GM18526 (cell line): Measurements from ENCODE around the gene HOXA7.

Experiments used
- POLR2A ChIP-seq: IDR thresholded peaks from 3 replicates; pipeline ENCODE4 v1.6.1; 2011; ENCODE audit not compliant: insufficient read length; ENCODE audit errors: extremely low read depth

The HOXA7 gene

DNA sequence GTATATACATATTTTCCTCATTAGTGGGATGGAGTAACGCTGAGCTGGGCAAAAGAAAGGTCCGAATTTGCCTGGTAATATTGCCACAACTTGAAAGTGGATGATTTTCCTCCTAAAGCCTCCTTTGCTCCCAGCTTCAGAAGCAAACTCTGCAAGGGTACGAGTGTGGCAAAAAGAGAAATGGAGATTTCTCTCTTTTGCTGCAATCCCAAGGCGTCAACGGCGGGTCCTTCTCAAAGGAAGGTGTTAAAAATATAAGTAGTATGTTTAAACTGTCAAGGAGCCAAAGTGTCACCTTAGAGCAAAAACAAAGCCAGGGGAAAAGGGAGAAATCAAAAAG is 41.6 kb downstream of the HOXA7 start:
- no peak for TF ChIP-seq POLR2A

DNA sequence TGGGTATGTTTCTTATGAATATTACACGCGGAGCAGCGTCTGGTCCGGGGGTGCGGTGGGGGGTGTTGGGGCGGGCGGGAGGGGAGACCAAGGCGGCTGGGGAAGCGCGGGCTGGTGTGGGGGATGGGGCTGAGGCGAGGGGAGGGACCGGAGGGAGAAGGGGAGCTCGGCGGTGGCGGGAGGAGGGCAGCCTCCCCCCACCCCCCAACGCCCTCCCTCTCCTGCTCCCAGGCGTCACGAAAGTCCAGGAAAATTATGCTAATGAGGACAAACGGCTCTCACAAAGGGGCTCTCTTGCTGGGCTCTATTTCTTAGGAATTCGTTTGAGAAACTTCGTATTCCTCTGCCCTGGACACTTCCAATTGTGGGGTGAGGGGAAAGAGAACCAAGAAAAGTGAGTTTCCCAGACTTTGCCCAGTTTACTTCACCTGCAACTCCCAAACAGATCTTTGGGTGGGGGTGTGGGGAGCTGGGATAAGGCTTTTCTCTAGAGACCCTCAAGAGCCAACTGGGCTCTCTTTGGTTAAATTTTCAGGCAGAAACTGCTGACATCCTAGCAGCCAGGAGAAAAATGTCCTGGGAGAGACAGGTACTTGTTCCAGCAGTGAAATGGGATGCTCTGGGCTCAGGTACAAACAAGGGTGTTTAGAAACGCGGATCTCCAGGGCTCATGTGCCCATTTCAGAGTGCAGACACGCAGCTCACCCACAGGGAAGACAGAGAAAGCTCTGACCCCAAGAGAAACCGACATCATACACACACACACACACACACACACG is 42.3 kb downstream of the HOXA7 start:
- no peak for TF ChIP-seq POLR2A

DNA sequence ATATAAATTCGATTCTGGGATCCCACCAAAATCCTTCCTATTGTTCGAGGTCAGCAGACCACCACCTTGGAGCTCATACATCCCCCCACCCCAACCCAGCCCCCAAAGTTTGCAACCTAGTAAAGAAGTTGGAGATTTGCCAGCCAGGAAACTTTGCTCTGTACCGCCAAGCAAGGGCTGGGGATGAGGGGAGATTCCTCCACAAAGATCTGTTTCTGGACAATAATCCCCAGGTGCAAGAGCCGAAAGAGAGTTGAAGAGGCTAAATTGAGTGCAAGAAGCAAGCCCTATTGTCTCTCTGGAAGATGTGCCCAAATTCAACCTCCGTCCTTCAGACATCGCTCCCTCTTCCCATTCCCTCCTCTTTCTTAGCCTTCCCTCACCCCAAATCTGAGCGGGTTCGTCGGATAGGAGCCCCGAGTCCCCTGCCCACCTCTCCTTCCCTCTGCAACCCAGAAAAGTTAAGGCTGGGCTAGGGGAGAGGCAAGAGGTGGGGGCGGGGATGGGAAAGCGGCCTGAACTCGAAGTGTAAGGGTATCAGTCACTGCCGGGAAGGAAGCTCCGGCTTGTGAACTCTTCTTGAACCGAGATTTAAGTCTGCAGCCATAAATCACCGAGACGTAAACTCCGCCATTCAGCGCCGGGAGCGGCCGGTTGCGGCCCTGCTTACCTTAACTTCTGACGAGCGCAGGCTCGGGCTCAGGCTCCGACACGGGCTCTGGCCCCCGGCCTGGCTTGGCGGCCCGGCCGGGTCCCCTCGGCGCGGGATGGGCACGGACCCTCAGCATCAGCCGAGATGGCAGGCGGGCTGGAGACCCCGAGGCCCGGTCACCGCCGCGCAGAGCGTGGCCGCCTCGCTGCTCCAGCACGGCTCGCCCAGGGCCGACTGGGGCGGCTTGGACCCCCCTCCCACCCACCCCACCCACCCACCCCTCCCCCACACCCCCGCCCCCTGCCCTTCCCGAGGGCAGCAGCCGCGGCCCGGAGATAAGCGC is 43.2 kb downstream of the HOXA7 start:
- TF ChIP-seq POLR2A, result no peak

DNA sequence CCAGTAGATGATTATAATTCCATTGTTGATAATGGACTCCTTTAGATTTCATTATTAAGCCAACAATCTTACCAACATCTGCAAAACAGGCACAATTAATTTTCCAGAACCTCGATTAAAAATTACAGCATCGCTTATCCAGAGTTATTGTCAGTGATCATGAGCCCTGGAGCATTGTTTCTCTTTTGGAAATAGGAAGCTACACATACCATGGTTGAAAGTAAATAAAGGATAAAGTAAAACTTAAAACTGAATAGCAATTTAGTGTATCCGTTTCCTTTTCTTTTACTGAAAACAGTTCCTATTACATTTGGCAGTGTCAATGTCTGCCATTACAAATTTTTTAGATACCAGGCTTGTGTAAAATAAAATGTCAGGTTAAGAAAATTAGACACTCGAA is 44.1 kb downstream of the HOXA7 start:
- TF ChIP-seq POLR2A, result no peak

DNA sequence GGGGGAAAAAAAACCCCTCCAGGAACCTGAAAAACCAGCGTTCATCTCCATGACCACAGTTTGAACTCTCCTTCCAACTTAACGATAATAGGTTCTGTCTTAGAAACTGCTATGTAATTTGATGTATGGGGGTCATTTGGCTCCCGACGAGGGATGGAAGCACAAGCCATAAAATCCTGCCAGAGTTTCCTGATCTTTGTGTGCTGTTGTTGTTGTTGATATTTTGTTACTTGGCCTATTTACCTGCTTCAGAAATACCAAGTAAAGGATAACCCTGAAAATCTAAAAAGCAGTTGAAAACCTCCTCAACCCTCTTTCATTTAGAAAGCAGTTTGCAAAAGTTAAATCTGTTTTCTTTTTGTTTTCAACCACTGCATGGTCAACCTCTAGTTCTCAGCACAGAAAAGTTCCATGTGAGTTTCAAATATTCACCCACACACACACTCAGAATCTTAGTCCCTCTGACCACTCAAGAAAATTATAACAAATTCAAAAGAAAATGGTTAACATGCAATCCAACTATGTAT is 44.7 kb downstream of the HOXA7 start:
- no peak for TF ChIP-seq POLR2A

DNA sequence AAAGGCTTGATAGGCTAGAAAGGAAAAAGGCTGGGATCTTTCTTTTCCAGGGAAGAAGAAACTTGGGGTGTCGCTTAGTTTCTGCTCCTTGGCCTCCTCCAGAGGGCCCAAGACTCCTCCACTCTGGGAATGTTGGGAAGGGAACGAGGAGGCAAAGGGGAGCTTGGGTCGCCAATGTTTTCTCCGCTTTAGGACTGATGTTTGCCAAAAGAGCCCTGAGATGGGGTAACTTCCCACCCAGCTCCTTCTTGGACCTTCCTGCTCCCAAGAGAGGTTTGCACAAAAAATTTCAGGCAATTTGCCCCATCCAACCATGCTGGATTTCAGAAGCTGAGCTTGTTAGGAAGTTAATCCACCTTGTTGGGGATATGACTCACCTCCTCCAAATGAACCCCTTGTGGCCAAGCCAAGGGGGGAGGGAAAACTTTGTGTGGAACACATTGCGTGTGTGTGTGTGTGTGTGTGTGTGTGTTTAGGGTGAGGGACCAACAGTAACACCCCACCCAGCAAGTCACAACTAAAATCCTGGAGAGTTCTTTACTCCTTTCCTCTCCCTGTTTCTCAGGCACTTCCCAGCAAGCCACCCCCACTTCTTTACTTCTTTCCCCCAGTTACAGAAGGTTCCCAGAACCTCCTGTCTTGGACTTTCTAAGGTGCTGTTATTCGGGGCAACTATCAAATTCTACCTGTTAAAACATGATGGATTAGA is 45.3 kb downstream of the HOXA7 start:
- no peak for TF ChIP-seq POLR2A

DNA sequence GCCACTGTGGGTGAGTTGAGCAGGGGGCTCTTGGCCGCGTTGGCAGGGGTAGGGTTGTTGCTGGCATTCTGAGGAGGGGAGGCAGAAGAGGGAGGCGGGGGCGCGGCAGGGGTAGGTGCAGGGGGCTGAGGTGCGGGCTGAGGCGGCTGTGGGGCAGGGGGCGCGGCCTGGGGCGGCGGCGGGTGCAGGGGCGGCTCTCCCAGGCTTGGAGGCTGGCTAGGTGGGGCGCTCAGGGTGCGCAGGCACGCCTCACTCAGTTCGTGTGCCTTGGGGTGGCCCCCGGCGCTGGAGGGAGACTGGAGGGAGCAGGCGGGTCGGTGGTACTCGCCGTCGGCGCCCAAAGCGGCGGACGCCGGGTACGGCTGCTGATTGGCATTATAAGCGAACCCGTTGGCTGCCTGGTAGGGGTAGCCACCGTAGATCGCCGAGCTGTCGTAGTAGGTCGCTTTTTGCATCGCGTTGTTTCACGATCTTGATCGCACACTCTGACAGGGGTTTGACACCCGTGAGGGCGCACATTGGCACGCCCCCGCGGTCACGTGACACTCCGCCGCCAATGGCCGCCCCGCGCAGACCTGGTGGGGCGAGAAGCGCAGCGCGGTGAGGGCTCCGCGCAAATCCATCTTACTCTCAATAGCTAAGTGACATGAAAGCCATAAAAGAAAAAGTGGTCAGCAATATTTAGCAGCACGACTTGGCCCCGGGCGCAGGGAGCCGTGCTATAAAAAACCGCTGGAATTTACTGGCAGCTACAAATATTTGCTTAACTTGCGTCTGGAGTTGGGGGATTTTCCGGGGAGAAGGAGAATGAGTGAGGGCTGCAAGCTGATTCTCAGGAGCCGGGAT is 46.1 kb downstream of the HOXA7 start:
- no peak for TF ChIP-seq POLR2A

DNA sequence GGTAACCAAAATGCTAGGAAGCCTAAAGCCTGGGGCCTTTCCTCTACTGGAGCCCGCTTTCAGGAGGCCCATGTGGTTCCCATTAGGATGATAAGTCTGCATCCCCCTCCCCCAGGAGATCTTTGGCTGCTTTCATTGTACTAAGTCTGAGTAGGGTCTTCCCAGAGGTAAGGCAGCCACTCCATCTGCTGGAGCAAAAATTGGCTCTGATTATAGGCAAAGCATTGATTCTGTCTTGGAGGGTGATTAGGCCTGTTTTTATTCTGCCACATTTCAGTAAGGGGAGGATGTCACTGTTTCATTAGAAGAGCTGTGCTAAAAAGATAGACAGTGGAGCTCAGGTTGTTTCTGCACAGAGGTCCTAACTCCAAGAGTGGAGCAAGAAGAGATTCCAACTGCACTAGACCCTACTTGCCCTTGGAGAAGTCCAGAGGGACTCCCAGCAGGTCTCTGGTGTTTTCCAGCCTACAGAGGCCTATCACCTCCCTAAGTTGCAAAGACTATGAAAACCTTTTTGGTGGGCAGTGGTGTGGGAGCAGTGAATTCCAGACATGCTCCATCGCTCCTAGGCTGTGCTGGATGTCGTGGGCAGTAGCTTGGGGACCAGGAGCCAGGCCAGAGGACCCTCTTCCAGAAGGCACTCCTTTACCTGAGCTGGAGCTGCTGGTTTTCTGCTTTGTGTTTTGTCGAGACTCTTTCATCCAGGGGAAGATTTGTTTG is 46.8 kb downstream of the HOXA7 start:
- TF ChIP-seq POLR2A, result no peak

DNA sequence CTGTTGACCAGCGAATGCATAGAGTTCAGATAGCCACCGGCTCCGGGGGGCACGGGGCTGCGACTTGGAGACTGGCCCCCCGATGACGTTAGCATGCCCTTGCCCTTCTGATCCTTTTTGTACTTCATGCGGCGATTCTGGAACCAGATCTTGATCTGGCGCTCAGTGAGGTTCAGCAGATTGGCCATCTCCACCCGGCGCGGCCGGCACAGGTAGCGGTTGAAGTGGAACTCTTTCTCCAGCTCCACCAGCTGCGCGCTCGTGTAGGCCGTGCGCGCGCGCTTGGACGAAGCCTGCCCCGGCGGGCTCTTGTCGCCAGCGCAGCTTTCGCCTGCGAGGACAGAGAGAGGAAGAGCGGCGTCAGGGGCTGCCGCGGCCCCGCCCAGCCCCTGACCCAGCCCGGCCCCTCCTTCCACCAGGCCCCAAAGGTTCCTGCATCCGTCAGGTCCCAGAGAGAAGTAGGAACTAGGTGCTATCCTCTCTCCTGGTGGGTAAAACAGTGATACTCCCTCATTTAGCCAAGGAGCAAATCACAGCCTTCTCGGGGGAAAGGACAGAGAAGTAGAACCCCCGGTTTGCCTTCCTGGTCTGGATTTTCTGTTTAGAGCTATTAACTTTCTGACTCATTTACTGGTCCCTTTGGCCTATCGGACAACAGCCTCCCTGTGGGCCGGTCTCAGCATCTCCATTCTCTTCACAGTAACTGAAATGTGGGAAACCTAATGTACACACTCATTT is 47.9 kb downstream of the HOXA7 start:
- TF ChIP-seq POLR2A, result no peak

DNA sequence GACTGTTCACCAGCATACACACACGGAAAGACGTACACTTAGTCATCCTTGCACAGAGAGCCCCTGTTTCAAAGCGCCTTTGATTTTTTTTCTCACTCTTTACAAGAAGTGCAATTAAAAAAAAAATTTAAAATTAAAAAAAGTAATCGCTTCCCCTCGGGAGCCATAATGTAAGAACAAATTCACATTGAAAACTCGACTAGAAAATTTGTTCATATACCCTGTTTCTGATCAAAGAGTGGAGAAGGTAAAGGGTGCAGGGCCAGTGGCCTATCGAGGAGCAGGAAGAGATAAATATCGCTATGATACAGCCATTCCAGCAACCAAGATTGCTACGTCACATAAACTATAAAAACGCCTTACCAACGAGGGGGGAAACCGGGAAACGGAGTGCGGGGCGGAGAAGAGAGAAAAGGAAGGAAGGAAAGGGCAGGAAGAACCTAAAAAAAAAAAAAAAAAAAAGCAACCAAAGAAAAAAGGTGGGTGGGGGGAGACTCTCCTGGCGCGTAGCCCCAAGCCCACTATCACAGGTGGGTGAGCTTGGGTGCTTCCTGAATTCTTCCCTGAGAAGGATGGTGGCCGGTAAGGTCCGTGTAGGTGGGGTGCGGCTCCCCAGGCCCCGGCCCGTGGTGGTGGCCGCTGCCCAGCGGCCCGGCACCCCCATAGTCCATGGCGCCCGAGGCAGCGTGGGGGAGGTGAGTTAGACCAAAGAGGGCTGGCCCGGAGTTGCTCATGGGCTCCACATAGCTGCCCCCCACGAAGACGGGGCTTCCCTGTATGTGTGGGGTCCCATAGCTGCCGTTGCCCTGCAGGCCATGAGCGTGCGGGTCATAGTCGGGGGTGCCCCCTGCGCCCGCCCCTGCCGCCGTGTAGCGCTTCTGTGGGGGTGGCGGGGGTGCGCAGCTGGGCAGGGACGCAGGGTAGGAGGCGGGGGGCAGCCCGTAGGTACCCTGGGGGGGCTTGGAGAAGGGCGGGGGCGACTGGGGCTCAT is 48.8 kb downstream of the HOXA7 start:
- TF ChIP-seq POLR2A, result no peak

DNA sequence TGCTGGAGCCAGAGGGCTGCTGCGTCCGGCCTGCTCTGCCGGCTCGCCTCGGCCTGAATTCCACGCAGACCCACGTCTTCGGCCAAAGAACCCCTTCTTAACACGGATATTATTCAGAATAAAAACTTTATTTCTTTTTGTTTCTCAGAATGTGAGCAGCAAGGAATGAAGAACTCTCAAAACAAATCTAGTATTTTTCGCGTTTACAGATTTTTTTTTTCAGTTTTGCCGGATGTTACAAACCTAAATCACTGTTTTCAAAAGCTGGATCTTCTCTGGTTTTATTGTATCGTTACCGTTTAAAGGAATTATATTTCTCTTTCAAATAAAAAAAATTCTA is 49.6 kb downstream of the HOXA7 start:
- no peak for TF ChIP-seq POLR2A
